Panc1 (cell line): ENCODE measurements around the gene SOX1.

Experiments used
- CTCF ChIP-seq: fragments of 450-650 bp; IDR thresholded peaks from 2 replicates; pipeline ENCODE4 v1.5.1; 2017; ENCODE audit warnings: mild to moderate bottlenecking
- POLR2AphosphoS5 ChIP-seq: IDR thresholded peaks from 2 replicates; pipeline ENCODE4 v1.6.1; 2012; ENCODE audit warnings: mild to moderate bottlenecking, low read depth, low read length, moderate library complexity
- SIN3A ChIP-seq: IDR thresholded peaks from 2 replicates; pipeline ENCODE4 v1.6.1; 2012; ENCODE audit warnings: low read depth, mild to moderate bottlenecking, low read length, moderate library complexity, borderline replicate concordance; ENCODE audit not compliant: insufficient read depth

GRCh38 chr13:112107289-112107688, 40.3 kb downstream of the SOX1 start:
- TF ChIP-seq SIN3A = no peak
- TF ChIP-seq CTCF = no peak
- no peak for TF ChIP-seq POLR2AphosphoS5
